Astrocyte of the cerebellum (primary cell): Measurements from ENCODE around the gene PSAPL1.

ENCODE experiments used
- DNase-seq: peaks from one replicate; pipeline ENCODE4 v3.0.0-alpha.2; 2011; ENCODE audit warnings: low read depth
- H3K4me3 ChIP-seq: 2 replicates; pipeline ENCODE4 v1.5.1; 2011; ENCODE audit warnings: mild to moderate bottlenecking, low read depth, low read length, moderate library complexity
- CTCF ChIP-seq: IDR thresholded peaks from 2 replicates; pipeline ENCODE4 v1.5.1; 2012; ENCODE audit warnings: low read length, low read depth, moderate library complexity, mild to moderate bottlenecking; ENCODE audit errors: missing control alignments
- in situ Hi-C: cut with HindIII; loops from 2 replicates; pipeline ENCODE4 v1.10.0; 2017; ENCODE audit warnings: low sequenced_read_pairs

PSAPL1 gene

GRCh38 chr4:7396186-7396910 lies 38.4 kb downstream of the PSAPL1 start:
- no peak overlapping the region for H3K4me3 ChIP-seq
- DNase-seq = no peak
- in situ Hi-C loops = no loop called here
- no peak for TF ChIP-seq CTCF

- no peak overlapping the region for H3K4me3 ChIP-seq
- in situ Hi-C loops = no loop called here
- no peak for TF ChIP-seq CTCF
- DNase-seq = no peak
These were observed 39.1 kb downstream of the PSAPL1 start for GRCh38 chr4:7395645-7396044.

- DNase-seq = no peak
- no peak overlapping the region for H3K4me3 ChIP-seq
- no peak for TF ChIP-seq CTCF
- in situ Hi-C loops = no loop called here
These were observed 39.9 kb downstream of the PSAPL1 start for GRCh38 chr4:7394681-7395451.

GRCh38 chr4:7393601-7394575 lies 40.8 kb downstream of the PSAPL1 start:
- no peak overlapping the region for H3K4me3 ChIP-seq
- TF ChIP-seq CTCF = no peak
- in situ Hi-C loops = no loop called here
- no peak for DNase-seq

- no peak overlapping the region for H3K4me3 ChIP-seq
- in situ Hi-C loops = no loop called here
- DNase-seq = peak; percentile 28
- TF ChIP-seq CTCF = peak; percentile 24
These were observed 42.0 kb downstream of the PSAPL1 start for GRCh38 chr4:7392438-7393421.
